ENCODE results near the gene RHOBTB3.

DNA sequence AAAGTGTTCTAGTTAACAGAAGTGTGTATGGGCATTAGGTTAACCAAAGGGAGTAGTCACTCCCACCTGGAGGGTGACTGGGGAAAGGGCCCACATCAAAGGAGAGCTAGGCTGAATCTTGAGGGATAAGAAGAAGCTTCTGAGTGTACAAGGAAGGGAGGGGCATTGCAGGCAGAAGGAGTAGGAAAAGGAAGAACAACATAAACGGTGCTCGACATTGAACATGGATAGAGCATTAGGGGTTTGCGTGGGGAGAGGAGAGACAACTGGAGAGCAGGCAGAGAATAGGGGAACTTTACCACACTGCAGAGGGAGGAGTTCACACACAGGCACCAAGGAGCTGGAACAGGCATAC is 96.7 kb downstream of the RHOBTB3 start:
- TF ChIP-seq POLR2A (IDR thresholded peaks at IDR 0.05), result no peak
- TF ChIP-seq, protein P1, sequence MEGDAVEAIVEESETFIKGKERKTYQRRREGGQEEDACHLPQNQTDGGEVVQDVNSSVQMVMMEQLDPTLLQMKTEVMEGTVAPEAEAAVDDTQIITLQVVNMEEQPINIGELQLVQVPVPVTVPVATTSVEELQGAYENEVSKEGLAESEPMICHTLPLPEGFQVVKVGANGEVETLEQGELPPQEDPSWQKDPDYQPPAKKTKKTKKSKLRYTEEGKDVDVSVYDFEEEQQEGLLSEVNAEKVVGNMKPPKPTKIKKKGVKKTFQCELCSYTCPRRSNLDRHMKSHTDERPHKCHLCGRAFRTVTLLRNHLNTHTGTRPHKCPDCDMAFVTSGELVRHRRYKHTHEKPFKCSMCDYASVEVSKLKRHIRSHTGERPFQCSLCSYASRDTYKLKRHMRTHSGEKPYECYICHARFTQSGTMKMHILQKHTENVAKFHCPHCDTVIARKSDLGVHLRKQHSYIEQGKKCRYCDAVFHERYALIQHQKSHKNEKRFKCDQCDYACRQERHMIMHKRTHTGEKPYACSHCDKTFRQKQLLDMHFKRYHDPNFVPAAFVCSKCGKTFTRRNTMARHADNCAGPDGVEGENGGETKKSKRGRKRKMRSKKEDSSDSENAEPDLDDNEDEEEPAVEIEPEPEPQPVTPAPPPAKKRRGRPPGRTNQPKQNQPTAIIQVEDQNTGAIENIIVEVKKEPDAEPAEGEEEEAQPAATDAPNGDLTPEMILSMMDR (IDR thresholded peaks at IDR 0.05 in 4 of 5, conservative IDR thresholded peaks at IDR 0.05 in 1 of 5), result no peak

All from gastrocnemius medialis (tissue), 4 donors.